ENCODE data around the gene KCNQ1OT1. TPM values are rescaled to one million over a fixed set of nuclear protein-coding genes. Genes with fewer than 3 reads are reported as not detected.

KCNQ1OT1 gene
- total and polyA plus RNA-seq, 2 of the 4 experiments (the other 2 are of a cell fraction): 0.14 to 2.0 TPM

DNA sequence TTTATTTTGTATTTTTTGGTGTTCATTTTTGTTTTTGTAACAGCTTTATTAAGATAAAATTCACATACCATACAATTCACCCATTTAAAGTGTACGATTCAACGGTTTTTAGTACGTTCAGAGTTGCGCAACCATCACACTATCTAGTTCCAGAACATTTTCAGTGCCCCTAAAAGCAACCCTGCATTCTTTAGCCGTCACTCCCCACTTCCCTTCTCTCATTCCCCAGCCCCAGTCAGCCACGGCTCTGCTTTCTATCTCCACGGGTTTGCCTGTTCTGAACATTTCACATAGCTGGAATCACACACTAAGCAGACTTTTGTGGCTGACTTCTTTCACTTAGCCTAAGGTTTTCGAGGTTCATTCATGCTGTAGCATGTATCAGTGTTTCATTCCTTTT is 9.6 kb upstream of the KCNQ1OT1 start:
- in situ Hi-C loops (cut with MboI; ENCODE audit: low sequenced_read_pairs): no loop called here
- ChIA-PET CTCF (interaction anchor here (0.6 kb wide), 1 partner anchor 253 kb away, joined by 6 read pairs; no protein-coding TSS in a partner anchor), POLR2A (ENCODE audit: unreplicated experiment) (interaction anchor here (0.6 kb wide), 1 partner anchor 220 kb away, joined by 4 read pairs; no protein-coding TSS in a partner anchor)
- ATAC-seq (ENCODE audit: low read depth) (peak; percentile 48; the same call in 1 of the 2 replicates), DNase-seq (peak; percentile 34)
- peak overlapping the region; percentile 44; the same call in 1 of the 2 replicates for H3K4me2 ChIP-seq (ENCODE audit: low read depth, low read length)
- WGBS, 2 experiments (ENCODE audit: extremely low coverage in 2 of 2, insufficient read length in 1 of 2): 0% methylated on average over 3 of the region's 8 CpGs; no CpG with 5 or more reads in 1 of the 2 experiments
- H3K23ac ChIP-seq (ENCODE audit: low read depth, low read length): no peak overlapping the region
- no peaks in the 10 kb centered on the region for H4K20me1 ChIP-seq (ENCODE audit: insufficient read depth, low read length)
- H2AFZ ChIP-seq (replicated peaks; ENCODE audit: low read length, poor library complexity): no peak overlapping the region
- no peak overlapping the region for H3K14ac ChIP-seq (replicated peaks; ENCODE audit: low read depth, low read length)
- dilution Hi-C loops (cut with HindIII; ENCODE audit: low sequenced_read_pairs, unreplicated experiment): no loop called here
- H2AK5ac ChIP-seq (ENCODE audit: low read depth, low read length): no peak overlapping the region
- H4K5ac ChIP-seq (ENCODE audit: low read depth, low read length): no peak overlapping the region
- no peaks in the 10 kb centered on the region for H3K9me1 ChIP-seq (ENCODE audit: insufficient read depth, low read length)
- no TSS peak for BruUV-seq (replicated peaks)
- no peaks in the 10 kb centered on the region for H3K36me3 ChIP-seq (ENCODE audit: control insufficient read depth, insufficient read depth, low read length)
- no peak overlapping the region for H3K9ac ChIP-seq (ENCODE audit: low read depth, low read length)
- H2BK5ac ChIP-seq (ENCODE audit: low read depth, low read length, poor library complexity, severe bottlenecking): no peak overlapping the region
- H2BK120ac ChIP-seq (ENCODE audit: low read depth, low read length): no peak overlapping the region
- peaks cover 7% of the 10 kb centered on the region for H3K9me3 ChIP-seq (ENCODE audit: control insufficient read depth, insufficient read depth, low read length)
- intact Hi-C loops (cut with micrococcal nuclease): no loop called here
- TF ChIP-seq CEBPB (IDR thresholded peaks at IDR 0.05; ENCODE audit: low read depth, low read length) (peak; percentile 97), NFE2L2 (IDR thresholded peaks at IDR 0.05; ENCODE audit: low read depth, low read length) (no peak)
- no peak overlapping the region for H4K91ac ChIP-seq (ENCODE audit: insufficient read depth, low read depth, low read length)
- no peaks in the 10 kb centered on the region for H3K79me1 ChIP-seq (ENCODE audit: low read depth in 1 of 2, low read length in 2 of 2)
- no peak overlapping the region for H4K8ac ChIP-seq (ENCODE audit: low read depth in 2 of 2, low read length in 2 of 2)
- H3K27ac ChIP-seq (ENCODE audit: insufficient read depth, low read length): no peak overlapping the region; the same call in 1 of the 2 replicates
- H2BK15ac ChIP-seq (ENCODE audit: low read depth, low read length): no peak overlapping the region
- no peak overlapping the region for H2AK9ac ChIP-seq (replicated peaks; ENCODE audit: low read depth, low read length, poor library complexity)
- no peak overlapping the region for H3K4me3 ChIP-seq (ENCODE audit: insufficient read depth, low read depth, low read length)
- no peak overlapping the region for H3K4ac ChIP-seq (ENCODE audit: low read depth, low read length)
- no peak overlapping the region for H2BK20ac ChIP-seq (ENCODE audit: low read depth, low read length)
- H3K4me1 ChIP-seq (ENCODE audit: control insufficient read depth, insufficient read depth, low read length): peaks cover 6% of the 10 kb centered on the region; the same call in 1 of the 2 replicates
- H3K27me3 ChIP-seq (ENCODE audit: control insufficient read depth, insufficient read depth, low read length): peaks cover 30% of the 10 kb centered on the region
- H3K18ac ChIP-seq (ENCODE audit: low read depth, low read length): no peak overlapping the region
- no peak overlapping the region for H3K56ac ChIP-seq (ENCODE audit: extremely low read depth, insufficient read depth, low read length)
